GM18507 (cell line): ENCODE measurements around the gene FNIP1.
"Not testable (repeated sequence)": the region's sequence is repeated elsewhere in the genome, so short reads cannot be mapped to it uniquely, and the experiment has no call there.

Source experiments
- DNase-seq: peaks from one replicate; pipeline ENCODE4 v3.0.0; 2011; ENCODE audit warnings: low read depth; ENCODE audit not compliant: insufficient read length; ENCODE audit errors: extremely low spot score
- FAIRE-seq: peaks from 2 replicates; lab custom pipeline; 2011; peaks lifted over from hg19 to GRCh38; lab: Jason Lieb, UNC

Gene FNIP1

GRCh38 chr5:131789765-131790164, 7.1 kb downstream of the FNIP1 start:
- DNase-seq (no peak), FAIRE-seq (no peak)

GRCh38 chr5:131787736-131788135, 9.1 kb downstream of the FNIP1 start:
- FAIRE-seq (no peak), DNase-seq (no peak)

GRCh38 chr5:131786900-131787692, 9.7 kb downstream of the FNIP1 start:
- no peak for DNase-seq
- no peak for FAIRE-seq

DNA sequence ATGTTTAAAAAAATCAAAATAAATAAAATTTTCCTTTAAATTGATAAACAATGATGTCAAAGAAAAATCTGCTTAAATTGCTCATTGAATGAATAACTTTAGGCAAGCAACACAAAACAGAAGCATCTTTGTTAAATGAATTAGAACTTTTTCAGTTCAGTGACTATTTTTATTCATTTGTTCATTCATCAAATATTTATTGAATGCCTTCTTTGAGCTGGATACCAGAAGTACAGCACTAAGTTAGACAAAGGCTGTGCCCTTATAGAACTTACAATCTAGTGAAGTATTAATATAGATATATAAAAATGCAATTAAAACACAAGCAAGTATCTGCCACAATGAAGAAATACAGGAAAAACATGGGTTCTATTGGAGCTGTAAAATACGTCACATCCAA, 10.8 kb downstream of the FNIP1 start:
- DNase-seq: no peak
- no peak for FAIRE-seq

DNA sequence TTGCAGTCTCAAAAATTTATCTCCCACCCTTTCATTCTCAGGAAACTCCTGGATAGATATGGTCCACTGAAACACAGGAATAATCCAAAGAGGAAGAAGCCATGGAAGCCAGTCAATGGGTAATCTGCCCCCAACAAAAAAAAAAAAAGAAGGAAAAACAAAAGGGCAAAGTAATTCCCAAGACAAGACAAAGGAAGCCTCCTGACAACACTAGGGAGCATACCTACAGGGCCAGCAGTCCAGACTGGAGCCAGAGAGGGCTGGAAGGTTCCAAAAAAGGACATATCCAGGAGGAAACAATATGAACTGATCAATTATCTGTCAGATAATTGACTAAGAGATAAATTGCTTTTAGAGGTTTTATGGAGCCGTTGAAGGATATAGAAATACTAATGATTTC, 12.9 kb downstream of the FNIP1 start:
- DNase-seq: no peak
- FAIRE-seq: no peak

DNA sequence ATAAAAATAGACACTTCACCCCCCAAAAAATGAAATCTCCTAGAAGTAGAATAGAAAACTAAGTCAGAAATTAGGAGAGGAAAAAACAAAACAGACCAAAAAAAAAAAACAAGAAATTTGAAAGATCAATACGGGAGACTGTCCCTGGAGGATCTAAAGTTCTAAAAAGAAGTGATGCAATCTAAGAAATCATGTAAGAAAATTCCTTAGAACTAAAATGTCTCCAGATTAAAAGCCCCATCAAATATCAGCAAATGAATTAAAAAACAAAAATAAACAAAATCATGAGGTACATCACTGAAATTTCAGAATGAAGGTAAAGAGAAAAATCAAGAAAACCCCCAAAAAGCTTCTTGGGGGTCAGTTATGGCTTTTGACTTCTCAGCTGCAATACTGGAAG, 13.5 kb downstream of the FNIP1 start:
- DNase-seq (no peak), FAIRE-seq (no peak)

- DNase-seq (no peak), FAIRE-seq (no peak)
These were observed 14.1 kb downstream of the FNIP1 start for GRCh38 chr5:131782717-131783116.

GRCh38 chr5:131778141-131778540, 18.7 kb downstream of the FNIP1 start:
- DNase-seq, FAIRE-seq: not testable (repeated sequence)

DNA sequence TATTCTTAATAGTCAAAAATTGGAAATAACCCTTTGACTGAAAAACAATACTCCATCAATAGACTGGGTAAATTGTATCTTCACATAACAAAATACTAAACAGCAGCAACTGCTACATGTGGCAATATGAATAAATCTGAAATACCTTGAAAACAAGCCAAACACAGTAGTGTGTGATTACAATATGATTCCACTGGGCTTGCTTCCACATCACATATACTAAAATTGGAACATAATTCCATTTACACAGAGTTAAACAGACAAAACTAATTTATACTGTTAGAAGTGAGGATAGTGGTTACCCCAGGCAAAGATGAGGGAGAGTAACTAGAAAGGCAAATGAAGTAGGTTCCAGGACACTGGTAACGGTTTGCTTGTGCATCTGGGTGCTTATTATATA, 20.4 kb downstream of the FNIP1 start:
- FAIRE-seq: no peak
- no peak for DNase-seq

- DNase-seq (no peak), FAIRE-seq (no peak)
These were observed 22.0 kb downstream of the FNIP1 start for GRCh38 chr5:131774652-131775367.

GRCh38 chr5:131773805-131774204, 23.0 kb downstream of the FNIP1 start:
- no peak for DNase-seq
- FAIRE-seq: no peak

- no peak for FAIRE-seq
- no peak for DNase-seq
These were observed 25.1 kb downstream of the FNIP1 start for GRCh38 chr5:131771692-131772091.

GRCh38 chr5:131769961-131770360, 26.9 kb downstream of the FNIP1 start:
- DNase-seq (no peak), FAIRE-seq (no peak)

DNA sequence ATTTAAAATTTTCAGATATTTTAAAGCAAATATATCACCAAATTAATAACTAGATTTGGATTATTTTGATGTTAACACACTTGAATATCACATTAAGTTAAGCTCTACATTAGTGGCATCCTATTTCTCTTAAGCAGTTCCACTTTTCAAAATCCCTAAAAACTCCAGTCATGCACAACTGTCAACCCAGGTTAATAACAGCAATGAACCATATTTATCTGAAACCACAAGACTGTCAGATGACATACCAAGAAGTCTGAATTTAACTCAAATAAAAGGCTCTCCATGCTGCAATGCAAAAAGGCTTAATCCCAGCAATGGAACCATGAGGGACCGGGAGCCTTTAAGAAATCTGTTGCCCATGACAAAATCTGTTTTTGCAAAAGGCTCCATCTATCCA, 27.5 kb downstream of the FNIP1 start:
- DNase-seq (no peak), FAIRE-seq (no peak)

DNA sequence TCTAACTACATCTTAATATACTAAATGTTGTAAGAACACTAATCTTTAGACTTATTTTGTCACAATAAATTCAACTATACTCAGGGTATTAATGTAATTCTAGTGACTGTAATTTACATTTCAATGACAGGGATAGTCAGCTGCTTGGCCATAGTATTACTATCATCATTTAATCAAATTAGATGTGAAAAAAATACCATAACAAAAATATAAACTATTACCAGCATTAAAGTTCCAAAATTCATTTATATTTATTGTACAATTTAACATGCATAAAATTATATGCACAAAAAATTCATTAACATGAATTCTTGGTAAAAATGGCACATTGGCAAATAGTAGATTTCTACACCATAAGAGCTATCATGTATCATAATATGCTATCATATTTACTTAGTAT, 28.9 kb downstream of the FNIP1 start:
- FAIRE-seq: no peak
- no peak for DNase-seq

DNA sequence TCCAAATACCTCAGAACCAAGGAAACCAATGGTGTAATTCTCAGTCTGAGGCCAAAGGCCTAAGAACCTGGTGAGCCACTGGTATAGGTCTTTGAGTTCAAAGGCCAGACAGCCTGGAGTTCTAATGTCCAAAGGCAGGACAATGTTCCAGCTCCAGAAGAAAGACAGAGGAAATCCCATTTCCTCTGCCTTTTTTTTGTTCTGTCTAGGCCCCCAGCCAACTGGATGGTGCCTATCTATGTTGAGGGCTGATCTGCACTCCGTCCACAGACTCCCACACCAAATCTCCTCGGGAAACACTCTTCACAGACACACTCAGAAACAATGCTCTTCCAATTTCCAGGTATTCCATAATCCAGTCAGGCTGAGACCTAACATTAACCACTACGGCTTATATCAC, 30.1 kb downstream of the FNIP1 start:
- no peak for FAIRE-seq
- DNase-seq: no peak

DNA sequence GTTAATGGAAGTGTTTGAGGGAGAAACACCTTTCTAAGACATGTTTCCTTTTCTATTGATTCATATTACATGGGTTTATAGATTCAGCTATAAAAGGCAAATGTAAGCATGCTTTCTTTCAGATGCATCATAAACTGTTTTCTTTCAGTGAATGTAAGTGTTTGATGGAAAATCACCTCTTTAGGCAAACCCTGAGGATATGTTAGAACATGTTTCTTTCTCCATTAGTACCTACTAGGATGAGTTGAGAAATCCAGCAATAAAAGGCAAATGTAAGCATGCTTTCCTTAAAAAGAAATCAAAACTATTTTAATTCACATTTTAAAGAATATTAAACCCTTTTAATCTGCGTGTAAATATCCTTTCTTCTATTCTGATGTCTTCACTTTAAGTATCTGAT, 31.6 kb downstream of the FNIP1 start:
- DNase-seq: no peak
- FAIRE-seq: no peak

DNA sequence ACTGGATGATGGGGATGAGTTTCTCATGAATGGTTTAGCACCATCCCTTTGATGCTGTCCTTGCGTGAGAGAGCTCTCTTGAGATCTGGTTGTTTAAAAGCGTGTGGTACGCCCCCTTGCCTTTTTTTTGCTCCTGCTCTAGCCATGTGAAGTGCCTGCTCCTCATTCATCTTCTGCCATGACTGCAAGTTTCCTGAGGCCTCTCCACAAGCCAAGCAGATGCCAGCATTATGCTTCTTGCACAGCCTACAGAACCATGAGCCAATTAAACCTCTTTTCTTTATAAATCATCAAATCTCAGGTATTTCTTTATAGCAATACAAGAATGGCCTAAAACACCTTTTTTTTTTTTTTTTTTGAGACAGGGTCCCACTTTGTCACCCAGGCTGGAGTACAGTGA, 32.8 kb downstream of the FNIP1 start:
- DNase-seq (no peak), FAIRE-seq (no peak)

- FAIRE-seq: no peak
- no peak for DNase-seq
These were observed 36.0 kb downstream of the FNIP1 start for GRCh38 chr5:131760793-131761192.

- FAIRE-seq (no peak), DNase-seq (no peak)
These were observed 37.1 kb downstream of the FNIP1 start for GRCh38 chr5:131759704-131760103.

DNA sequence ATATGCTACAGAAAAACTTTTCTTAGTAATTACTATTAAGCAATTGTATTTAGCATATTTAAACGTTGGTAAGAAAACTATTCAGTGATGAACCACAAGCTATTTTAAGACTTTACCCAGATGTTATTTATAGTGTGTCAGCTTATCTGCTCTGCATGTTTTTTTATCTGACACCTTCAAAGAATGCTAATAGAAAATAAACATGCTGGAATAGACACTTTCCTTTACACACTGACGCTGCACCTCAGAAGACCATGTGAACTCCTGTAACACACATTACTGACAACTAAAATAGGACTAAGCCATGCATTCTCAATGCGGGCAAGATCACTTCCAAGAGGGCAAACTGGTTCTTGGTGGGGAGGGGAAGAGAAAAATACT, 38.3 kb downstream of the FNIP1 start:
- DNase-seq (no peak), FAIRE-seq (no peak)
